Muscle of leg (tissue), 11 donors: ENCODE data around the gene EXT2. TPM values are rescaled to one million over a fixed set of nuclear protein-coding genes. Genes with fewer than 3 reads are reported as not detected.
A peak's percentile ranks its signal among the peaks of the same experiment; 100 is the strongest.

Experiments
- DNase-seq: peaks from one replicate; pipeline ENCODE4 v3.0.0; 2013
- H3K27ac ChIP-seq: one replicate; pipeline ENCODE4 v1.5.1; 2013; ENCODE audit warnings: mild to moderate bottlenecking, low read length, control low read depth
- H3K27me3 ChIP-seq: one replicate; pipeline ENCODE4 v1.6.1; 2013; ENCODE audit warnings: low read length; ENCODE audit not compliant: control insufficient read depth, insufficient read depth
- H3K36me3 ChIP-seq: one replicate; pipeline ENCODE4 v1.6.1; 2013; ENCODE audit warnings: low read length; ENCODE audit not compliant: control insufficient read depth, insufficient read depth
- H3K4me1 ChIP-seq: one replicate; pipeline ENCODE4 v1.6.1; 2013; ENCODE audit warnings: low read length; ENCODE audit not compliant: control insufficient read depth, insufficient read depth
- H3K4me3 ChIP-seq: one replicate; pipeline ENCODE4 v1.5.1; 2013; ENCODE audit warnings: low read length, control low read depth
- H3K9me3 ChIP-seq: replicated peaks from 2 replicates; pipeline ENCODE4 v1.6.1; 2013; ENCODE audit warnings: low read depth, low read length; ENCODE audit not compliant: control insufficient read depth
- WGBS: methylation state at CpG from one replicate; pipeline ENCODE4 v1.1.5; 2013; ENCODE audit warnings: missing lambda C conversion rate; ENCODE audit not compliant: insufficient coverage; 5-methylcytosine and 5-hydroxymethylcytosine counted together
- polyA plus RNA-seq, 8 donors: library from polyadenylated mRNA; unstranded; fragments of 120-200 nt; gene quantifications; one replicate each; pipeline versions ENCODE4 v1.2.1 to v1.2.3, GENCODE V29; 2013; ENCODE audit warnings: inconsistent platforms in 1 of 8, low replicate concordance in 1 of 8; ENCODE audit not compliant: insufficient read length in 8 of 8, insufficient read depth in 1 of 8
- total RNA-seq: library from RNA; stranded (reverse); fragments of 120-200 nt; gene quantifications from one replicate; pipeline ENCODE4 v1.2.4, GENCODE V29; 2013

Gene EXT2
- total and polyA plus RNA-seq, 9 donors, result 44.3 to 66.8 (median 56.2) TPM

DNA sequence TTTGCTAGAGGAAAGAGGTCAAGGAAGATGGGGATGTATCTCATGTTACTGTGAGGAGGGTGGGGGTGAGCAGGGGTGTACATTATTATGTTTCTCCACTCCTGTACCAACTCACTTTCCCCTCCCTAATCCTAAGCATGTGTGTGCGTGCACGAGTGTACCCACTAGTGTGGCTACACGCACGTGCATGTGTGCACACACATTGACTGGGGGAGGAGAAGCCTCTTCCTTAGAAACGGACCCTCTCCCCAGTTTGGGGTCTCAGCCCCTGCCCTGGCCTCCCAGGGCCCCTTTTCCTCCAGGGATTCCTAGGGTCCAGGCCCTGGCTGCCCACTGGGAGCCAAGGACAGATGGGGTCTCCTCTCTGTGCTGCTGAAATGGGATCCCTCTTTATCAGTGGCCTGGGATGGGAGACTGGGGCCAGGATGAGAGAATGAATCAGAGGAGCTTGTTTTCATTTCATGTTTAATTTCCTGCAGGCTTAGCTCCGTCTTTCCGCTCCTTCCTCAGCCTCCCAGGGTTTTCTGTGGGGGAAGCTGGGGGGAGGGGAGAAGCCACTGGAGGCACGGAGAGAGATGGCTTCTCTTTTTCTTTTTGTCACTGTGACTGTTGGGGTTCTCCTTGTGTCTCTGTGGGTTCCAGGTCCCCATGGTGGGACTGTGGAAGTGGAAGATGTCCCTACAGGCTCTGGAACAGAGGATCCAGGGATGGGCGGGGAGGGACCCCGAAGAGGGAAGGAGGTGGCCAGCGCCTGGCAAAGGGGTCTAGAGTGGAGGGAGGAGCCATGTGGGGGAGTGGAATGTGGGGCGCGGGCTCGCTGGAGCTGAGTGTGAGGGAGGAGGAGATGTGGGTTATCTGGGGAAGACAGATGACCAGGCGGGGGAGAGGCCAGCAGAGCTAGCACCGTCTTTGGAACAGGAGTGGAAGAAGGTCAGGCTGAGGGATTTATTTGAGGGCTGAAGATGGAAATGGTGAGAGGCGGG lies 174.2 kb downstream of the EXT2 start:
- no peak overlapping the region for H3K4me3 ChIP-seq
- peak overlapping the region; percentile 21 for H3K27ac ChIP-seq

DNA sequence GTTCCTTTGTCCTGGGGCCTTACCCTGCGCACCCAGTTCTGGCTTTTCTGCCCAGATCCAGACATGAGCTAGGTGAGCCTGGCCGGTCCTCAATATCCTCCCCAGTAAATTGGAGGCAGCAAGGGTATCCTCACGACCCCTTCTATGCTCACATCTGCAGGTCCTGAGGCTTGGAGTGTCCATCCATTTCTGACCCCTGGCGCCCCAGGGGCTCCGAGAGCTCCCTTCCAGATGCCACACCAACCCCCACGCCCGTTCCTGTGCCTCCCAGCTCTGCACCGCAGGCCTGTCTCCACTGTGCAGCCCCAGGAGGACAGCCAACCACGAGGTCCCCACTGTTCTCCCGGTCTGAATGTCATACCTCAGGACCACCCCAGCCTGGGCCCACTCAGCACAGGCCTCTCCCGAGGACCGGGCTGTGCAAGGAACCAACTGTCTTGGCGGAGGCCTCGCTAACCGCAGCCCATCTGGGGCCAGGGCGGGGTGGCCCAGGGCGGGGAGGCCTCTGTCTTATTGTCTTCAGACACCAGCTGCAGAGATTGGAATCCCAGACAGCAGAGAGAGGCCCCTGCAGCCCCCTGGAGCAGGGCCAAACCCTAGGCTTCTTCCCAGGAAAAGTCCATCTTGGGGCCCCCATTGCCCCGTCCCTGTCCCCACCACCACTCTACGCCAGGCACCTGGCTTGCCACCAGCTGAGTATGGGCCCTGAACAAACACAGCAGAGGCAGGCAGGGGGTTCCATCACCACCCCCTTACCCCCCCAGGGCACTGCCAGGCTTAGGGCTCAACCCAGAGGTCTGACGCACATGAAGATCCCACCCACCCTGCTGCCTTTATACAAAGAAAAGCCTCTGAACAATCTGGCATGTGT lies 175.2 kb downstream of the EXT2 start:
- 51% methylated on average over 19 of the region's 20 CpGs for WGBS

More for the DNA sequence above, 174.2 kb downstream of the EXT2 start:
- 56% methylated on average over 11 of the region's 17 CpGs for WGBS
- peaks cover 24% of the 10 kb centered on the region for H3K4me1 ChIP-seq
- H3K27me3 ChIP-seq, result no peaks in the 10 kb centered on the region
- DNase-seq, result no peak
- no peaks in the 10 kb centered on the region for H3K36me3 ChIP-seq
- no peaks in the 10 kb centered on the region for H3K9me3 ChIP-seq

DNA sequence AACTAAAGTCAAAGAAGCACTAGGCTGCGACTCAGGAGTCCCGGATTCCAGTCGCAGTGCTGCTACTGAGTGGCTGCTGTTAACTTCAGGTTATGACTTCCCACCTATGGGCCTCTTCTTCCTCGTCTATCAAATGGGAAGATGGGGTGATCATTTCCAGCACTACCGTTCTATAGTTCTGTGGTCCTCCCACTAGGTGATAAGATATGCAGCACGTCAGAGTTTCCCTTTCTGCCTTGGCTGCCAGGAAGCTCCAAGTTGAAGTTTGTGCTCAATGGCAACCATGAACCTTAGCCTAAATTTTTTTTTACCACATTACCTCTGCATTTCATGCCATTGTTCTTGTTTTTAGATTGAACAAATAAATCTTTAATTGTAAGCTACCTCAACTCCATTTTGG lies 175.8 kb downstream of the EXT2 start:
- Histone ChIP-seq H3K4me1 (peaks cover 24% of the 10 kb centered on the region), H3K36me3 (no peaks in the 10 kb centered on the region), H3K9me3 (no peaks in the 10 kb centered on the region), H3K4me3 (no peak overlapping the region), H3K27ac (no peak overlapping the region), H3K27me3 (peaks cover 3% of the 10 kb centered on the region)
- WGBS, result no CpG with 5 or more reads among the region's 6 CpGs
- no peak for DNase-seq

More for the DNA sequence above, 175.2 kb downstream of the EXT2 start:
- H3K9me3 ChIP-seq, result no peaks in the 10 kb centered on the region
- peaks cover 3% of the 10 kb centered on the region for H3K27me3 ChIP-seq
- H3K4me3 ChIP-seq, result no peak overlapping the region
- peak; percentile 54 for DNase-seq
- peaks cover 24% of the 10 kb centered on the region for H3K4me1 ChIP-seq
- H3K27ac ChIP-seq, result no peak overlapping the region
- no peaks in the 10 kb centered on the region for H3K36me3 ChIP-seq

DNA sequence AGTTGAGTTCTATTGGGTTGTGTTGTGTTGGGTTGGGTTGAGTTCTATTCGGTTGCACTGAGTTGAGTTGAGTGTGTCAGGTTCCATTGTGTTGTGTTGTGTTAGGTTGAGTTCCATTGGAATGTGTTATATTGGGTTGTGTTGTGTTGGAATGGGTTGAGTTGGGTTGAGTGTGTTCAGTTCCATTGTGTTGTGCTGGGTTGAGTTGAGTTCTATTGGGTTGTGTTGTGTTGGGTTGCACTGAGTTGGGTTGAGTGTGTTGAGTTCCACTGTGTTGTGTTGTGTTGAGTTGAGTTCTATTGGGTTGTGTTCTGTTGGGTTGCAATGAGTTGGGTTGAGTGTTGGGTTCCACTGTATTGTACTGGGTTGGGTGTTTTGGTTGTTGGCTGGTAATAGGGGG lies 178.9 kb downstream of the EXT2 start:
- Histone ChIP-seq H3K27me3 (peaks cover 5% of the 10 kb centered on the region), H3K36me3 (no peaks in the 10 kb centered on the region), H3K4me1 (peaks cover 28% of the 10 kb centered on the region), H3K27ac (no peak overlapping the region), H3K9me3 (no peaks in the 10 kb centered on the region), H3K4me3 (no peak overlapping the region)
- no peak for DNase-seq
- 83% methylated on average over 1 of the region's 1 CpG for WGBS

GRCh38 chr11:44275241-44275640 lies 179.8 kb downstream of the EXT2 start:
- no peaks in the 10 kb centered on the region for H3K9me3 ChIP-seq
- no peaks in the 10 kb centered on the region for H3K36me3 ChIP-seq
- WGBS, result 100% methylated on average over 6 of the region's 10 CpGs
- peaks cover 5% of the 10 kb centered on the region for H3K27me3 ChIP-seq
- no peak for DNase-seq
- H3K27ac ChIP-seq, result no peak overlapping the region
- H3K4me1 ChIP-seq, result peaks cover 19% of the 10 kb centered on the region
- no peak overlapping the region for H3K4me3 ChIP-seq

- H3K4me1 ChIP-seq, result peaks cover 11% of the 10 kb centered on the region
- no peak overlapping the region for H3K4me3 ChIP-seq
- no peak overlapping the region for H3K27ac ChIP-seq
- H3K9me3 ChIP-seq, result no peaks in the 10 kb centered on the region
- DNase-seq, result no peak
- H3K27me3 ChIP-seq, result peaks cover 5% of the 10 kb centered on the region
- WGBS, result 100% methylated on average over 1 of the region's 7 CpGs
- H3K36me3 ChIP-seq, result no peaks in the 10 kb centered on the region
Observed at GRCh38 chr11:44275961-44276550, 180.6 kb downstream of the EXT2 start.

DNA sequence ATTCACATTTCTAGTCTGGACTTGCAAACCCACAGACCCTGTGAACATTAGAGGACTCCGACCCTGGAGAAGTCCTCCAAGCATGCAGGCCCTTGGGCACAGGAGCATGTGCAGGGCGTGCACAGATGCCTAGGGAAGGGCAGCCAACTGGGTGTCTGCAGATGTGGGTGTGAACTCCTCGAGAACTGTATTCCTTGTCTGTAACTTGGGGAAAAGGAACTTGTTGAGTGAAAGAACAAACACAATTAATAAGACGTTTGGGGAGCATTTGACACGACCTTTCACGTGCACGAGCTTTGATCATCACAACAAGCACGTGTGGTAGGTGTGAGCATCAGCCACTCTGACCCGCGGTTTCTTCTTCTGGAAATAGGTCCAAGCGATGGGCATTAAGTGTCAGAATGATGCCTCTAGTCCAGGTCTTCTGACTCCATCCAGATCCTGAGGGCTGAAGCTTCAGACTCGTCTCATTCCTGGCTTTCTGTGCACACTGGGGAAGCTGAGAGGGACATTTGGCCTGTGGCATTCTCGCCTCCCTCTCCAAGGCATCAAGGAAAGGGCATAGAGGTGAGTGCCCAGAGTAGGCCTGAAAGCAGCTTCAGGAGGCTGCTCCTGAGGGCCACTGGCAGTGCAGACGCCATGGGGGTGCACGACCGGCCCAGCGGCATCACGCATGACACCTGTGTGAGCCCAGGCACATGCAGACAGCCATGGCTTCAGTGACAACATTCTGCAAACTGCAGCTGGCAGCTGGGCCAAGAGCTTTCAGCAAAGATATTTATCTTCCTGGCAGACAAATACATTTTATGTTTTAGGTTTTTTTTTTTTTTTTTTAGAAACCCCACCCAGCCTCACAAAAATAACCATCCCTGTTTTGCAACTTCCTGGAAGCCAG lies 182.0 kb downstream of the EXT2 start:
- Histone ChIP-seq H3K4me1 (peaks cover 9% of the 10 kb centered on the region), H3K36me3 (no peaks in the 10 kb centered on the region), H3K27me3 (peaks cover 5% of the 10 kb centered on the region), H3K9me3 (no peaks in the 10 kb centered on the region), H3K27ac (no peak overlapping the region), H3K4me3 (no peak overlapping the region)
- WGBS, result 74% methylated on average over 15 of the region's 18 CpGs
- no peak for DNase-seq

DNA sequence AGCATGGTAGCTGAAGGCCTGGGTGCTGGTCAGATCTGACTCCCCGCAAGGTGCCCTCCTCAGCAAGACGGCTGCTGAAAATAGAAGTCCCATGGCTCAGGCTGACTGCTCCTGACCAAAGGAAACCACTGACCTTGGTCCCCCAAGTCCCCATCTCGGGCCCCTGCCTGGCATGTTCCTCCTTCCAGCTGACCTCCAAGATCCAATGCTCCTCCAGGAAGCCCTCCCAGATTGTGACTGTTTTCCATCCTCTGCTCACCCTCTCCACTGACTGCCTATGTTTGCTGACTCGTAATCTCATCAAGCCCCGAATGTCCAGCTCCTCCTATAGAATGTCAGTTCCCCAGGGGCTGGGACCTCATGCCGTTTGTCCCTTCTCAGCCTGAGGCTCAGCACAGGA lies 184.0 kb downstream of the EXT2 start:
- peaks cover 5% of the 10 kb centered on the region for H3K27me3 ChIP-seq
- no peak for DNase-seq
- 87% methylated on average over 4 of the region's 6 CpGs for WGBS
- no peaks in the 10 kb centered on the region for H3K9me3 ChIP-seq
- no peaks in the 10 kb centered on the region for H3K36me3 ChIP-seq
- no peak overlapping the region for H3K4me3 ChIP-seq
- H3K4me1 ChIP-seq, result peaks cover 9% of the 10 kb centered on the region
- no peak overlapping the region for H3K27ac ChIP-seq

- H3K36me3 ChIP-seq, result no peaks in the 10 kb centered on the region
- no peak for DNase-seq
- H3K27me3 ChIP-seq, result peaks cover 4% of the 10 kb centered on the region
- 86% methylated on average over 5 of the region's 7 CpGs for WGBS
- H3K4me1 ChIP-seq, result peaks cover 9% of the 10 kb centered on the region
- H3K4me3 ChIP-seq, result no peak overlapping the region
- no peaks in the 10 kb centered on the region for H3K9me3 ChIP-seq
- H3K27ac ChIP-seq, result no peak overlapping the region
Observed at GRCh38 chr11:44280257-44280656, 184.8 kb downstream of the EXT2 start.
